Calu3 (cell line): ENCODE results near the gene FBXL4. TPM values are rescaled to one million over a fixed set of nuclear protein-coding genes. Genes with fewer than 3 reads are reported as not detected.

Experiments used
- BruUV-seq: library from RNA; stranded (reverse); fragments of 400-500 nt; replicated peaks from 2 replicates; lab custom pipeline; 2021; lab: Mats Ljungman, UMichigan
- CTCF ChIA-PET: fragments of 300-600 bp; sonication (Branson Sonifier 250); formaldehyde crosslinking; loops from one replicate; lab custom pipeline; 2022; ENCODE audit warnings: antibody characterized with exemption; lab: Charles Lee
- DNase-seq: peaks from one replicate; pipeline ENCODE4 v3.0.0; 2022
- H3K27ac Mint-ChIP-seq: one replicate; pipeline ENCODE4 v1.8.0; 2022; ENCODE audit warnings: mixed read lengths; ENCODE audit not compliant: unreplicated experiment
- H3K27me3 Mint-ChIP-seq: one replicate; pipeline ENCODE4 v1.8.0; 2022; ENCODE audit warnings: mixed read lengths; ENCODE audit not compliant: unreplicated experiment
- H3K36me3 Mint-ChIP-seq: one replicate; pipeline ENCODE4 v1.8.0; 2022; ENCODE audit warnings: mild to moderate bottlenecking, moderate library complexity, mixed read lengths; ENCODE audit not compliant: insufficient read depth, unreplicated experiment
- H3K4me1 Mint-ChIP-seq: one replicate; pipeline ENCODE4 v1.8.0; 2022; ENCODE audit warnings: mild to moderate bottlenecking, low read depth, mixed read lengths; ENCODE audit not compliant: unreplicated experiment
- H3K4me3 Mint-ChIP-seq: one replicate; pipeline ENCODE4 v1.8.0; 2022; ENCODE audit warnings: mild to moderate bottlenecking, low read depth, moderate library complexity, mixed read lengths; ENCODE audit not compliant: unreplicated experiment
- H3K9me3 Mint-ChIP-seq: one replicate; pipeline ENCODE4 v1.8.0; 2022; ENCODE audit warnings: low read depth, mixed read lengths; ENCODE audit not compliant: unreplicated experiment
- intact Hi-C: fragments of 100-400 bp; cut with micrococcal nuclease; formaldehyde crosslinking; loops from one replicate; pipeline ENCODE4 v1.10.0; 2022; ENCODE audit not compliant: unreplicated experiment
- total RNA-seq: library from RNA; stranded (reverse); gene quantifications from 2 replicates; pipeline ENCODE4 v1.2.3, GENCODE V29; 2022
- TF ChIP-seq, protein P1 (sequence below): fragments of 200-600 bp; IDR thresholded peaks from one replicate; pipeline ENCODE4 v1.8.0; 2022; ENCODE audit warnings: antibody characterized with exemption; ENCODE audit not compliant: unreplicated experiment

The FBXL4 gene
- total RNA-seq, 1 experiment from 2014 or later, result 13.1 TPM

DNA sequence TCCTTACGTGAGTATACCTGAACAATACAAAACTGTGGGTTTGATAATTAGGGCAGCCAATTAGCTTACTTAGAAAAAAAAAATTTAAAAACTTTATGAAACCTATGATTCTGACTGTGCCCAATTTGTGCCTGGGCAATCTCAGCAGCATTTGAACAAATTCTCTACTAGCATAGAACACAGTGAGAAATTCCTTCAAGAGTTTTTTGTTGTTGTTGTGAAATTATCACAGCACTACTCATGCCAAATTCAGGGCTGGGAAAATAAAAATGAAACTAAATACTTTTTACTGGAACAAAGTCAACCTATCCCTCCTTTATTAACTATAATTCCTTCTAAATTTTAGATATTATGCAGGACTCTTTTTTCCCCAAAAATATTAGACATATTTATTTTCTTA, 70.5 kb downstream of the FBXL4 start:
- intact Hi-C loops, result no loop called here
- TF ChIP-seq, protein P1, sequence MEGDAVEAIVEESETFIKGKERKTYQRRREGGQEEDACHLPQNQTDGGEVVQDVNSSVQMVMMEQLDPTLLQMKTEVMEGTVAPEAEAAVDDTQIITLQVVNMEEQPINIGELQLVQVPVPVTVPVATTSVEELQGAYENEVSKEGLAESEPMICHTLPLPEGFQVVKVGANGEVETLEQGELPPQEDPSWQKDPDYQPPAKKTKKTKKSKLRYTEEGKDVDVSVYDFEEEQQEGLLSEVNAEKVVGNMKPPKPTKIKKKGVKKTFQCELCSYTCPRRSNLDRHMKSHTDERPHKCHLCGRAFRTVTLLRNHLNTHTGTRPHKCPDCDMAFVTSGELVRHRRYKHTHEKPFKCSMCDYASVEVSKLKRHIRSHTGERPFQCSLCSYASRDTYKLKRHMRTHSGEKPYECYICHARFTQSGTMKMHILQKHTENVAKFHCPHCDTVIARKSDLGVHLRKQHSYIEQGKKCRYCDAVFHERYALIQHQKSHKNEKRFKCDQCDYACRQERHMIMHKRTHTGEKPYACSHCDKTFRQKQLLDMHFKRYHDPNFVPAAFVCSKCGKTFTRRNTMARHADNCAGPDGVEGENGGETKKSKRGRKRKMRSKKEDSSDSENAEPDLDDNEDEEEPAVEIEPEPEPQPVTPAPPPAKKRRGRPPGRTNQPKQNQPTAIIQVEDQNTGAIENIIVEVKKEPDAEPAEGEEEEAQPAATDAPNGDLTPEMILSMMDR, result no peak
- no TSS peak for BruUV-seq
- no peaks in the 10 kb centered on the region for H3K36me3 Mint-ChIP-seq
- no peak for DNase-seq
- H3K27me3 Mint-ChIP-seq, result no peaks in the 10 kb centered on the region
- CTCF ChIA-PET, result no interaction called here
- no peaks in the 10 kb centered on the region for H3K4me1 Mint-ChIP-seq
- H3K9me3 Mint-ChIP-seq, result no peaks in the 10 kb centered on the region
- no peak overlapping the region for H3K4me3 Mint-ChIP-seq
- H3K27ac Mint-ChIP-seq, result no peak overlapping the region

DNA sequence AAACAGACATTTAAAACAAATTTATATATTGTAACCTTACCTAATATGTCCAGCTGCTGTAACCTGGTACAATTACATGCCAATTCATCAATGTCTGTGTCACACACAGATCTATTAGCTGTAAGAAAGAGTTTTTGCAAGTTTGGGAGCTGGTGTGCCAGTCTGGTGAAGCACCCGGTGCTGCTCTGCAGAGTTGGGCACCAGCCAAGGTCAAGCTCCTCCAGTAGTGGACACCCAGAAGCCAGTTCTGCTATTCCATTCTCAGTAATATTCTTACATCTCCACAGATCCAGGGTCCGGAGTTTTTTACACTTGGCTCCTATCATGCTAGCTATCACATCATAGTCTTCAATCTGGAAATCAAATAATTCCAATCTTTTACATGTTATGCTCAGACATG, 72.4 kb downstream of the FBXL4 start:
- CTCF ChIA-PET, result no interaction called here
- no peaks in the 10 kb centered on the region for H3K4me1 Mint-ChIP-seq
- no peaks in the 10 kb centered on the region for H3K27me3 Mint-ChIP-seq
- no TSS peak for BruUV-seq
- TF ChIP-seq, protein P1, result no peak
- no peak overlapping the region for H3K4me3 Mint-ChIP-seq
- no peaks in the 10 kb centered on the region for H3K9me3 Mint-ChIP-seq
- no peak for DNase-seq
- intact Hi-C loops, result no loop called here
- H3K36me3 Mint-ChIP-seq, result no peaks in the 10 kb centered on the region
- no peak overlapping the region for H3K27ac Mint-ChIP-seq

DNA sequence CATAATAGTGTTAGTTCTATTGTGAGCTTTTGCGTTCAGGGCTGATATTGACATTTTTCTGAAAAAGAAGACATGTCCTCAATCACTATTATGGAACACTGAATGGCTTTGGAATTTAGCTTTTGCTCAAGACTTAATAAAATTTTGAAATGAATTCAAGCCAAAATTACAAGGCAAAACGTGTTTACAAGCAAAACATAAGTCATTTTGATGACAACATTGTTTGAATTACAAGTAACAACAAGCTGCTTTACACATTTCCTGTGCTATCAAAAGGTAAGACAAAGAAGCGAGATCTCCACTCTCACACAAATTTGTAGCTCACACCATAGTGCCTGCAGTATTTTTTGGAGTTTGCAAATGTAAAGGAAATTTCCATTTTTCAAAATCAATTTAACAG, 75.9 kb downstream of the FBXL4 start:
- Mint-ChIP-seq H3K27ac (no peak overlapping the region), H3K9me3 (no peaks in the 10 kb centered on the region), H3K27me3 (no peaks in the 10 kb centered on the region), H3K4me1 (no peaks in the 10 kb centered on the region), H3K4me3 (no peak overlapping the region), H3K36me3 (no peaks in the 10 kb centered on the region)
- CTCF ChIA-PET, result no interaction called here
- TF ChIP-seq, protein P1, result no peak
- BruUV-seq, result no TSS peak
- no peak for DNase-seq
- intact Hi-C loops, result no loop called here

DNA sequence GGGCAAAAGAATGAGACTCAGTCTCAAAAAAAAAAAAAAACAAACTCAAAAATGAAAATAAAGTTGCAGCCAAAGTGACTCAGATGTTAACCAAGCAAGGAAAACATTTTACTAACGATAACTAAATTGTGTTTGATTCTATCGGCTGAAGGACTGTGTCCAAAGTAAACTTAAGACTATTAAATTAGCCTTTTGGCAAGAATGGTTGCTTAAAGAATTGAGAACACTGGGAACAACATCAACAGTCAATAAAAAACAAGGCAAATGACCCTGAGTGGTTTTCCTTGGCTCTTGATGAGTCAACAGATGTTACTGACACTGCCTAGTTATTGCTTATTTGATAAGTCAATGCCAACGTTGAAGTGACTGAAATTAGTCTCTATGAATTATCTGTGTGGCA, 76.7 kb downstream of the FBXL4 start:
- no peaks in the 10 kb centered on the region for H3K36me3 Mint-ChIP-seq
- H3K27me3 Mint-ChIP-seq, result no peaks in the 10 kb centered on the region
- H3K27ac Mint-ChIP-seq, result no peak overlapping the region
- CTCF ChIA-PET, result no interaction called here
- intact Hi-C loops, result no loop called here
- no peaks in the 10 kb centered on the region for H3K4me1 Mint-ChIP-seq
- no peak for DNase-seq
- H3K9me3 Mint-ChIP-seq, result no peaks in the 10 kb centered on the region
- no peak overlapping the region for H3K4me3 Mint-ChIP-seq
- BruUV-seq, result no TSS peak
- TF ChIP-seq, protein P1, result no peak
